Activated T-cell treated with anti-CD3 and anti-CD28 coated beads, Interleukin-2, amount 50 U/mL, for 48 hours (primary cell): ENCODE measurements around the gene TSPAN31.

ENCODE experiments used
- DNase-seq, 2 experiments: peaks; one replicate each; pipeline ENCODE4 v3.0.0-alpha.2; 2020

TSPAN31 gene

DNA sequence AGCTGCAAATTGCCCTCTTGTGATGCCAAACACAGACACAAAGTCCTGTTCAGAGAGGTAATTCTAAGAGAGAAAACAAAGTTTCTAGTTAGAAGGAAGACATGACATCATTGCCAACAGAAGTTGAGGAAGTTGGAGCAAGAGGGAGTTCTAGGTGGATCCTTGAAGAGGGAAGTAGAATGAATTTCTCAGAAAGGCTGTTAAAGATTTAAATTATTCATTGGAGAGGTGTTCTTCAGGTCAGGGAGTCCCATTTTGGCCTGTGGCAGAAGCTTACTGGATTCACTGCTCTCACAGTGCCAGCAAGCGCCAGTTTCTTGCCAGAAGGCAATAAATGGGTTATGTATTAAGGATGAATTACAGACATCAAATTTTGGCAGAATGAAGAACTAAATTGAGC, 53.1 kb downstream of the TSPAN31 start:
- no peak for DNase-seq
